GM18867 (cell line): ENCODE results near the gene COL23A1.
"Not testable (repeated sequence)": the region's sequence is repeated elsewhere in the genome, so short reads cannot be mapped to it uniquely, and the experiment has no call there.

Experiments used
- ATAC-seq: cut with Tn5 transposase; IDR thresholded peaks from one replicate; pipeline ENCODE4 v1.9.1; 2021; ENCODE audit warnings: mild to moderate bottlenecking, moderate library complexity; ENCODE audit not compliant: unreplicated experiment

Gene COL23A1

GRCh38 chr5:178383301-178383918 lies 206.8 kb downstream of the COL23A1 start:
- ATAC-seq, result no peak

- ATAC-seq, result no peak
Measured at GRCh38 chr5:178382754-178383164, 207.4 kb downstream of the COL23A1 start.

GRCh38 chr5:178381921-178382695 lies 208.1 kb downstream of the COL23A1 start:
- no peak for ATAC-seq

- ATAC-seq, result no peak
Measured at GRCh38 chr5:178381206-178381605, 209.0 kb downstream of the COL23A1 start.

GRCh38 chr5:178380541-178381074 lies 209.6 kb downstream of the COL23A1 start:
- no peak for ATAC-seq

GRCh38 chr5:178380086-178380485 lies 210.1 kb downstream of the COL23A1 start:
- no peak for ATAC-seq

- no peak for ATAC-seq
Measured at GRCh38 chr5:178378527-178379484, 211.4 kb downstream of the COL23A1 start.

GRCh38 chr5:178377583-178378270 lies 212.5 kb downstream of the COL23A1 start:
- ATAC-seq, result no peak

GRCh38 chr5:178376921-178377582 lies 213.1 kb downstream of the COL23A1 start:
- no peak for ATAC-seq

- ATAC-seq, result no peak
Measured at GRCh38 chr5:178375348-178375747, 214.8 kb downstream of the COL23A1 start.

GRCh38 chr5:178373711-178374110 lies 216.5 kb downstream of the COL23A1 start:
- no peak for ATAC-seq

- no peak for ATAC-seq
Measured at GRCh38 chr5:178372142-178372571, 218.0 kb downstream of the COL23A1 start.

GRCh38 chr5:178371362-178372111 lies 218.7 kb downstream of the COL23A1 start:
- ATAC-seq, result no peak

- no peak for ATAC-seq
Measured at GRCh38 chr5:178370102-178370501, 220.1 kb downstream of the COL23A1 start.

GRCh38 chr5:178369469-178369868 lies 220.7 kb downstream of the COL23A1 start:
- ATAC-seq, result not testable (repeated sequence)

- no peak for ATAC-seq
Measured at GRCh38 chr5:178368716-178369300, 221.4 kb downstream of the COL23A1 start.

- ATAC-seq, result no peak
Measured at GRCh38 chr5:178368274-178368673, 221.9 kb downstream of the COL23A1 start.

GRCh38 chr5:178367736-178368120 lies 222.5 kb downstream of the COL23A1 start:
- ATAC-seq, result no peak
